A549 (cell line): ENCODE measurements around the gene FBXL15. TPM values are rescaled to one million over a fixed set of nuclear protein-coding genes. Genes with fewer than 3 reads are reported as not detected.

Experiments
- ATAC-seq, 2 experiments: fragments of 200-7000 bp in 1 of 2; fragments of >200 bp in 1 of 2; cut with Nextera tagmentation in 1 of 2; cut with Tn5 transposase in 1 of 2; 3 replicates each; pipeline versions ENCODE4 v1.8.0 to v1.9.1; 2018 to 2020; ENCODE audit warnings: mild to moderate bottlenecking in 1 of 2, moderate library complexity in 1 of 2
- CTCF ChIA-PET: fragments of 300-600 bp; sonication (Branson Sonifier 250); formaldehyde crosslinking; extraction: SDS; loops from one replicate; lab custom pipeline; 2021; ENCODE audit warnings: antibody characterized with exemption, inconsistent platforms; lab: Yijun Ruan, JAX
- POLR2A ChIA-PET: fragments of 350-600 bp; formaldehyde crosslinking; extraction: SDS; loops from one replicate; lab custom pipeline; 2021; ENCODE audit warnings: antibody characterized with exemption, inconsistent platforms; lab: Yijun Ruan, JAX
- DNase-seq, 2 experiments: peaks; one replicate each; pipeline versions ENCODE4 v3.0.0 to v3.0.0-alpha.2; 2011 to 2016; ENCODE audit warnings: low read depth in 1 of 2, low spot score in 1 of 2
- FAIRE-seq: peaks from 2 replicates; lab custom pipeline; 2011; peaks lifted over from hg19 to GRCh38; lab: Jason Lieb, UNC
- H3K27ac ChIP-seq, 2 experiments: fragments of >200 bp; sonication (Bioruptor Twin); formaldehyde crosslinking; 3 replicates each; pipeline ENCODE4 v1.5.1; 2016 to 2017
- H3K4me1 ChIP-seq: fragments of >200 bp; sonication (Bioruptor Twin); formaldehyde crosslinking; 3 replicates; pipeline ENCODE4 v1.6.1; 2016
- H3K4me2 ChIP-seq: fragments of >200 bp; sonication (Bioruptor Twin); formaldehyde crosslinking; 3 replicates; pipeline ENCODE4 v1.6.1; 2016
- H3K4me3 ChIP-seq: fragments of >200 bp; sonication (Bioruptor Twin); formaldehyde crosslinking; 3 replicates; pipeline ENCODE4 v1.5.1; 2016
- H3K9me3 ChIP-seq: fragments of >200 bp; sonication (Bioruptor Twin); formaldehyde crosslinking; 3 replicates; pipeline ENCODE4 v1.6.1; 2016
- BHLHE40 ChIP-seq: IDR thresholded peaks from 2 replicates; pipeline ENCODE4 v1.6.1; 2012; ENCODE audit warnings: low read depth, low read length, inconsistent platforms
- CEBPB ChIP-seq, 2 experiments: fragments of >200 bp in 1 of 2; sonication (Bioruptor Twin) in 1 of 2; formaldehyde crosslinking in 1 of 2; IDR thresholded peaks; 2 replicates each; pipeline ENCODE4 v1.6.1; 2012 to 2016
- EHMT2 ChIP-seq: fragments of 200-600 bp; sonication (generic); IDR thresholded peaks from 2 replicates; pipeline ENCODE4 v1.6.1; 2016; ENCODE audit warnings: antibody characterized with exemption, low read depth, mild to moderate bottlenecking, moderate library complexity
- FOXS1 ChIP-seq: fragments of 250-450 bp; sonication (Bioruptor Pico); IDR thresholded peaks from 2 replicates; pipeline ENCODE4 v1.5.0; 2020; ENCODE audit warnings: mild to moderate bottlenecking, moderate library complexity
- KDM5A ChIP-seq: fragments of 200-600 bp; sonication (generic); IDR thresholded peaks from 2 replicates; pipeline ENCODE4 v1.6.1; 2016; ENCODE audit warnings: antibody characterized with exemption, mild to moderate bottlenecking
- MAX ChIP-seq: IDR thresholded peaks from 2 replicates; pipeline ENCODE4 v1.6.1; 2012
- MAZ ChIP-seq: fragments of 150-350 bp; IDR thresholded peaks from 2 replicates; pipeline ENCODE4 v1.6.1; 2014; ENCODE audit warnings: antibody characterized with exemption, low read depth, low read length, borderline replicate concordance
- NPAS2 ChIP-seq: fragments of 250-450 bp; sonication (Bioruptor Pico); IDR thresholded peaks from 2 replicates; pipeline ENCODE4 v1.8.0; 2022; ENCODE audit warnings: mild to moderate bottlenecking, moderate library complexity, borderline replicate concordance
- NR3C1 ChIP-seq: fragments of >200 bp; sonication (Bioruptor Twin); formaldehyde crosslinking; IDR thresholded peaks from 3 replicates; pipeline ENCODE4 v1.6.1; 2017
- PBX3 ChIP-seq: IDR thresholded peaks from 2 replicates; pipeline ENCODE4 v1.6.1; 2012
- RAD21 ChIP-seq, 2 experiments: fragments of >200 bp in 1 of 2; sonication (Bioruptor Twin) in 1 of 2; formaldehyde crosslinking in 1 of 2; IDR thresholded peaks in 1 of 2; conservative IDR thresholded peaks in 1 of 2; 2 replicates in 1 of 2; 3 replicates in 1 of 2; pipeline ENCODE4 v1.6.1; 2012 to 2018; ENCODE audit warnings: inconsistent platforms in 1 of 2
- RARB ChIP-seq: fragments of 250-450 bp; sonication (Bioruptor Pico); IDR thresholded peaks from 2 replicates; pipeline ENCODE4 v1.8.0; 2021; ENCODE audit warnings: mild to moderate bottlenecking, moderate library complexity
- RFX5 ChIP-seq: fragments of 450-650 bp; IDR thresholded peaks from 2 replicates; pipeline ENCODE4 v1.7.1; 2014; ENCODE audit warnings: antibody characterized with exemption, mild to moderate bottlenecking, moderate library complexity
- SMC3 ChIP-seq: fragments of >200 bp; sonication (Bioruptor Twin); formaldehyde crosslinking; IDR thresholded peaks from 3 replicates; pipeline ENCODE4 v1.6.1; 2018; ENCODE audit warnings: inconsistent platforms
- TFCP2L1 ChIP-seq: fragments of 250-450 bp; sonication (Bioruptor Pico); IDR thresholded peaks from 2 replicates; pipeline ENCODE4 v1.5.0; 2021; ENCODE audit warnings: mild to moderate bottlenecking
- WGBS: methylation state at CpG from one replicate; pipeline ENCODE4 v1.1.6; 2017; ENCODE audit errors: missing lambda C conversion rate; 5-methylcytosine and 5-hydroxymethylcytosine counted together
- polyA plus RNA-seq, 4 experiments: library from polyadenylated mRNA; depleted of rRNA in 3 of 4; stranded (reverse); fragments of >200 nt; fragmentation: RNase III in 1 of 4; extraction: RNeasy Plus Mini Kit Qiagen cat#74134 plus additional on column Dnase treatment in 1 of 4; gene quantifications; 2 replicates in 3 of 4; 3 replicates in 1 of 4; pipeline ENCODE4 v1.2.3, GENCODE V29; 2011 to 2017
- TF ChIP-seq, protein P1 (sequence below): fragments of 250-450 bp; sonication (Bioruptor Pico); IDR thresholded peaks from 2 replicates; pipeline ENCODE4 v1.5.0; 2021; ENCODE audit warnings: mild to moderate bottlenecking, moderate library complexity, borderline replicate concordance
- TF ChIP-seq, protein P2 (sequence below): fragments of >200 bp; sonication (Bioruptor Twin); formaldehyde crosslinking; IDR thresholded peaks from 2 replicates; pipeline ENCODE4 v1.6.1; 2016
- TF ChIP-seq, protein P3 (sequence below): fragments of >200 bp; sonication (Bioruptor Twin); formaldehyde crosslinking; IDR thresholded peaks from 3 replicates; pipeline ENCODE4 v1.5.1; 2016
- TF ChIP-seq, protein P4 (sequence below): fragments of >200 bp; sonication (Bioruptor Twin); formaldehyde crosslinking; IDR thresholded peaks from 3 replicates; pipeline ENCODE4 v1.6.1; 2016

FBXL15 gene
- polyA plus RNA-seq, 2 of the 4 experiments (the other 2 are of a cell fraction) = 4.8 to 9.4 TPM

DNA sequence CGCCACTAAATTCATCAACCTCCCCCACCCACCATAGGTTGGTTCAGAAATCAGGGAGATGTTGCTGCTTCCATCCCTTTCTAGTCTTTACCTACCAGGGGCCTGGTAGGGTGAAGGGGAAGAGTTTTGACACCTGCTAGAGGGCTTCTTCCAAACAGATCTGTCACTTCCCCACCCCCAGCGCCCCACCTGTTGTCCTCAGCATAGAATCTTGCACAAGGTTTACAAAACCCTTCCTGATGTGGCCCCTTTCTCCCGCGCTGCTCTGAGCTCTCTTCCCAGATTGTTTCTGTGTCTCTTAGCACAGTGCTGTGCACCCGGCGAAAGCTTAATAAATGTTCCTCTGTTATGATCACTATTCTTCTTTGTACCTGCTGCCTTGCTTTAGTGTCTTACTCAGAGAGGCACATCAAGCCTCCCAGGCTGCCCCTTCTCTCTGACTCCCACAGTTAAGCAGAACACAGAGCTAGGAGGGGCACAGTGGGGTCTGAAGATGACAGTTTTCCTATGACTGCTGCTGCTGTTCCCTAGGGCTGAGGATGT, 41.9 kb downstream of the FBXL15 start:
- TF ChIP-seq EHMT2 (no peak), SMC3 (no peak), KDM5A (no peak), NPAS2 (CRISPR knock-in tag) (no peak), TFCP2L1 (CRISPR knock-in tag) (no peak), PBX3 (no peak)
- TF ChIP-seq, protein P1, sequence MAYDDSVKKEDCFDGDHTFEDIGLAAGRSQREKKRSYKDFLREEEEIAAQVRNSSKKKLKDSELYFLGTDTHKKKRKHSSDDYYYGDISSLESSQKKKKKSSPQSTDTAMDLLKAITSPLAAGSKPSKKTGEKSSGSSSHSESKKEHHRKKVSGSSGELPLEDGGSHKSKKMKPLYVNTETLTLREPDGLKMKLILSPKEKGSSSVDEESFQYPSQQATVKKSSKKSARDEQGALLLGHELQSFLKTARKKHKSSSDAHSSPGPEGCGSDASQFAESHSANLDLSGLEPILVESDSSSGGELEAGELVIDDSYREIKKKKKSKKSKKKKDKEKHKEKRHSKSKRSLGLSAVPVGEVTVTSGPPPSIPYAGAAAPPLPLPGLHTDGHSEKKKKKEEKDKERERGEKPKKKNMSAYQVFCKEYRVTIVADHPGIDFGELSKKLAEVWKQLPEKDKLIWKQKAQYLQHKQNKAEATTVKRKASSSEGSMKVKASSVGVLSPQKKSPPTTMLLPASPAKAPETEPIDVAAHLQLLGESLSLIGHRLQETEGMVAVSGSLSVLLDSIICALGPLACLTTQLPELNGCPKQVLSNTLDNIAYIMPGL = no peak
- TF ChIP-seq, protein P2, sequence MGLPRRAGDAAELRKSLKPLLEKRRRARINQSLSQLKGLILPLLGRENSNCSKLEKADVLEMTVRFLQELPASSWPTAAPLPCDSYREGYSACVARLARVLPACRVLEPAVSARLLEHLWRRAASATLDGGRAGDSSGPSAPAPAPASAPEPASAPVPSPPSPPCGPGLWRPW = no peak
- TF ChIP-seq, protein P3, sequence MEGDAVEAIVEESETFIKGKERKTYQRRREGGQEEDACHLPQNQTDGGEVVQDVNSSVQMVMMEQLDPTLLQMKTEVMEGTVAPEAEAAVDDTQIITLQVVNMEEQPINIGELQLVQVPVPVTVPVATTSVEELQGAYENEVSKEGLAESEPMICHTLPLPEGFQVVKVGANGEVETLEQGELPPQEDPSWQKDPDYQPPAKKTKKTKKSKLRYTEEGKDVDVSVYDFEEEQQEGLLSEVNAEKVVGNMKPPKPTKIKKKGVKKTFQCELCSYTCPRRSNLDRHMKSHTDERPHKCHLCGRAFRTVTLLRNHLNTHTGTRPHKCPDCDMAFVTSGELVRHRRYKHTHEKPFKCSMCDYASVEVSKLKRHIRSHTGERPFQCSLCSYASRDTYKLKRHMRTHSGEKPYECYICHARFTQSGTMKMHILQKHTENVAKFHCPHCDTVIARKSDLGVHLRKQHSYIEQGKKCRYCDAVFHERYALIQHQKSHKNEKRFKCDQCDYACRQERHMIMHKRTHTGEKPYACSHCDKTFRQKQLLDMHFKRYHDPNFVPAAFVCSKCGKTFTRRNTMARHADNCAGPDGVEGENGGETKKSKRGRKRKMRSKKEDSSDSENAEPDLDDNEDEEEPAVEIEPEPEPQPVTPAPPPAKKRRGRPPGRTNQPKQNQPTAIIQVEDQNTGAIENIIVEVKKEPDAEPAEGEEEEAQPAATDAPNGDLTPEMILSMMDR = no peak
- FAIRE-seq (no peak), DNase-seq (no peak), ATAC-seq (no peak)
- POLR2A ChIA-PET = interaction anchor here (1.4 kb wide), 1 partner anchor 12 kb away, joined by 9 read pairs; the partner anchor contains the start of gene C10orf95
- H3K4me3 ChIP-seq = no peak overlapping the region
- H3K27ac ChIP-seq = no peak overlapping the region
- H3K4me1 ChIP-seq = peaks cover 11% of the 10 kb centered on the region
- CTCF ChIA-PET = interaction anchor here (0.9 to 10.9 kb wide), 13 partner anchors 9 to 293 kb away, joined by 3 to 84 read pairs (median 5); partner anchors contain the start of gene C10orf95
- no peaks in the 10 kb centered on the region for H3K9me3 ChIP-seq
- no peak overlapping the region for H3K4me2 ChIP-seq
- WGBS = 86% methylated on average over 6 of the region's 6 CpGs

DNA sequence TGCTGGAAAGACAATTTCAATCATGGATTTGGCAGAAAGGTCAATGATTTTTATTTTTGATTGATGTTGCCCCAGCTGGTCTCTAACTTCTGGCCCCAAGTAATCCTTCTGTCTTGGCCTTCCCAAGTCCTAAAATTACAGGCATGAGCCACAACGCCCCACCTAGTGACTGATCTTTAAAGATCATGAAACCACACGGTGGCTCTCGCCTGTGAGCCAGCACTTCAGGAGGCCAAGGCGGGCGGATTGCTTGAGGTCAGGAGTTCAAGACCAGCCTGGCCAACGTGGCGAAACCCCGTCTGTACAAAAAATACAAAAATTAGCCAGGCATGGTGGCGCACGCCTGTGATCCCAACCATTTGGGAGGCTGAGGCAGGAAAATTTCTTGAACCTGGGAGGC, 43.3 kb downstream of the FBXL15 start:
- TF ChIP-seq, protein P3 = no peak
- no peak for TF ChIP-seq RFX5
- TF ChIP-seq, protein P4, sequence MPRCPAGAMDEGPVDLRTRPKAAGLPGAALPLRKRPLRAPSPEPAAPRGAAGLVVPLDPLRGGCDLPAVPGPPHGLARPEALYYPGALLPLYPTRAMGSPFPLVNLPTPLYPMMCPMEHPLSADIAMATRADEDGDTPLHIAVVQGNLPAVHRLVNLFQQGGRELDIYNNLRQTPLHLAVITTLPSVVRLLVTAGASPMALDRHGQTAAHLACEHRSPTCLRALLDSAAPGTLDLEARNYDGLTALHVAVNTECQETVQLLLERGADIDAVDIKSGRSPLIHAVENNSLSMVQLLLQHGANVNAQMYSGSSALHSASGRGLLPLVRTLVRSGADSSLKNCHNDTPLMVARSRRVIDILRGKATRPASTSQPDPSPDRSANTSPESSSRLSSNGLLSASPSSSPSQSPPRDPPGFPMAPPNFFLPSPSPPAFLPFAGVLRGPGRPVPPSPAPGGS = no peak
- TF ChIP-seq FOXS1 (CRISPR knock-in tag) = no peak
- TF ChIP-seq PBX3 = no peak
- TF ChIP-seq MAX = no peak
- no peak for TF ChIP-seq MAZ
- no peak for TF ChIP-seq NR3C1
- no peak for TF ChIP-seq RARB
- no peak for TF ChIP-seq CEBPB (IDR thresholded peaks at IDR 0.05)
- TF ChIP-seq BHLHE40 = no peak
- TF ChIP-seq RAD21 (conservative IDR thresholded peaks at IDR 0.05 in 1 of 2, IDR thresholded peaks at IDR 0.05 in 1 of 2) = no peak
- ChIA-PET POLR2A (interaction anchor here (0.7 kb wide), 1 partner anchor 40 kb away, joined by 4 read pairs; the partner anchor contains the start of gene SUFU), CTCF (interaction anchor here (0.9 to 10.9 kb wide), 3 partner anchors 13 to 256 kb away, joined by 3 to 84 read pairs (median 7); partner anchors contain the start of gene C10orf95)
- FAIRE-seq (no peak), DNase-seq (no peak), ATAC-seq (no peak)
- Histone ChIP-seq H3K27ac (no peak overlapping the region), H3K4me1 (peaks cover 11% of the 10 kb centered on the region), H3K9me3 (no peaks in the 10 kb centered on the region), H3K4me2 (no peak overlapping the region), H3K4me3 (no peak overlapping the region)
- WGBS = 78% methylated on average over 10 of the region's 10 CpGs
